HG02759 (cell line): ENCODE data around the gene NCBP2L.

ENCODE experiments used
- ATAC-seq: cut with Tn5 transposase; IDR thresholded peaks from one replicate; pipeline ENCODE4 v1.9.1; 2021; ENCODE audit warnings: mild to moderate bottlenecking, moderate library complexity; ENCODE audit not compliant: unreplicated experiment

The NCBP2L gene

DNA sequence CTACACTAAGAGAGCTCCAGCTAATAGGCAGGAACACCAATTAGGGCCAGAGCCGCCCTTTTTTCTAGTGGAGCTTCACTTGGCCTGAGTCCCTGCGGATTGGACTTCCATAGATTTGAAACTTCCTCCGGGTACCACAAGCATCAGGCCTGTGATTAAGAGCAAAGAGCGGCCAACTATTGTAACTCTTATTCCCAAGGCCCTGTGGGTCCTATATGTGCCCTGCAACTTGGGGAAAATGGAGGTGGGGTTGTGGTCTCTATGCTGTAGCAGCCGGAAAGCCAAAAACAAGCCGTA lies at the start of gene NCBP2L:
Gene NCBP2L, plus strand, starts transcription at position 198 of the 297 bp plus-strand sequence. CDS start 16,488 bp downstream, outside the sequence.
- no peak for ATAC-seq

DNA sequence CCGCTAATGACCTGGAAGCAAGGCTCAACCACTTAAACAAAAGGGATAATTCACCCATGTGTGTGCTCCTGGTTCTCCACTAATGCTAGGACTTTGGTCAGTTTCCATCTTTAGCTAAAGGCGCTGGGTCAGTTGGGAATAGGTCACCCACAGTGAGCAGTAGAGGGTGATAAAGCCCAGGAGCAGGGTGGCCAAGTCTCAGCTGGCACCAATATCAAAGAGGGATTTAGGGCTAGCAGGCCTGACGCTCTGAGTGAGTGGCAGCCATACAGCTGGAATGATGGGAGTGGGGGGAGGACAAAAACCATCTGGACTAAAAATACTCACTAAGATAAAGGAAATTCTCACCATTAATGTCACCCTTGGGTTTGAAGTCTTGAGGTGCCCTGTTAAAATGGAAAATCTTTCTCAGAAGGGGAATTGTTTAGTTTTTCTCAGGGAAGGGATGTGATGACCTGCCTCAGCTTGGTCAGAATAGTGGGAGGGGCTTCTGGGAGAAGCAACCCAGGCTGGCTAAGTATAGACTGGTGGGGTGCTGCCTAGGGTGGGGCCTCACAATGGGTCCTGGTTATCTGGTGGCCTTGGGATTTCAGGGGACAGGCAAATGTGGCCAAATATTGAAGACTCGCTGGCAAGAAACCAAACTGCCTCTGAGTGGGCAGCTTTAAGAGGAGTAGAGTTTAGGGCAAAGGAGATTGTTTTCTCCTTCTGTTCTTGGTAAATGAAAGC lies 49.0 kb upstream of the NCBP2L start:
- ATAC-seq = no peak

GRCh38 chrX:107729558-107730297 lies 47.8 kb upstream of the NCBP2L start:
- peak; percentile 91 for ATAC-seq

- no peak for ATAC-seq
Observed at GRCh38 chrX:107730298-107730655, 47.3 kb upstream of the NCBP2L start.

GRCh38 chrX:107730991-107731766 lies 46.4 kb upstream of the NCBP2L start:
- ATAC-seq = no peak

GRCh38 chrX:107731831-107732502 lies 45.6 kb upstream of the NCBP2L start:
- no peak for ATAC-seq

GRCh38 chrX:107733686-107734085 lies 43.8 kb upstream of the NCBP2L start:
- ATAC-seq = no peak

DNA sequence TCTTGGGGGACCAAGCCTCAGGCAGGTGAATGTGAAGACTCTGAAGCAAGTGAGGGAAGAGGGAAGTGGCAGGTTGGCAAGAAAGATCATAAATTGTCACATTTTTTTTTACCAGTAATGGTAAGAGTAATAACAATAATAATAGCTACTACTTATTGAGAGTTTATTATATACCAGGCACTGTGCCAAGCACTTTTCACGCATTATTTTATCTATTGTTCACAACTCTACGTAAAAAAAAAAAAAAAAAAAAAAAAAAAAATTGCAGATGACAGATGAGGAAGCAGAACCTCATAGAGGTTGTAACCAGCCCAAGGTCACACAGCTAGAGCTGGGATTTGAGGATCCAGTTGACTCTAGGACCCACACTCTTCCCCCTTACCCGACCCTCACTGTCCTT lies 42.9 kb upstream of the NCBP2L start:
- no peak for ATAC-seq

- ATAC-seq = no peak
Observed at GRCh38 chrX:107736781-107737531, 40.6 kb upstream of the NCBP2L start.

- no peak for ATAC-seq
Observed at GRCh38 chrX:107738272-107738671, 39.3 kb upstream of the NCBP2L start.

- ATAC-seq = no peak
Observed at GRCh38 chrX:107738768-107739167, 38.8 kb upstream of the NCBP2L start.

DNA sequence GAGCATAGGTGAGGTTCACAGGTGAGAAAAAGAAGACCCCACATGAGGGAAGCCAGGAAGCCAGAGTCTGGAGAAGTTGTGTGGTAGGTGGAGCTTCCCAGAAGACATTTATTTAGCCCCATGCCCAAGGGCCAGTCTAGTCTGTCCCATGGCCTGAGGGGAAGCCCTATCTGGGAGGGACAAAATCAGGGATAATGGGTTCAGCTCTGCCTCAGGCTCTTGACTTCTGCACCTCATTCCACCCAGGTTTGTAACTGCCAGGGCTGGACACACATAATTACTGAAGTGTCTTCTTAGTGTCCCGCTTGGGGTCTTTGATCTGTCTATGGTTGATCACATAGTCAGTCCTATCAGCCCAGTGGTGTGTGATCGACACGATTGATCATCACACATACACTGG lies 38.0 kb upstream of the NCBP2L start:
- no peak for ATAC-seq

- peak; percentile 39 for ATAC-seq
Observed at GRCh38 chrX:107741404-107741790, 36.1 kb upstream of the NCBP2L start.

DNA sequence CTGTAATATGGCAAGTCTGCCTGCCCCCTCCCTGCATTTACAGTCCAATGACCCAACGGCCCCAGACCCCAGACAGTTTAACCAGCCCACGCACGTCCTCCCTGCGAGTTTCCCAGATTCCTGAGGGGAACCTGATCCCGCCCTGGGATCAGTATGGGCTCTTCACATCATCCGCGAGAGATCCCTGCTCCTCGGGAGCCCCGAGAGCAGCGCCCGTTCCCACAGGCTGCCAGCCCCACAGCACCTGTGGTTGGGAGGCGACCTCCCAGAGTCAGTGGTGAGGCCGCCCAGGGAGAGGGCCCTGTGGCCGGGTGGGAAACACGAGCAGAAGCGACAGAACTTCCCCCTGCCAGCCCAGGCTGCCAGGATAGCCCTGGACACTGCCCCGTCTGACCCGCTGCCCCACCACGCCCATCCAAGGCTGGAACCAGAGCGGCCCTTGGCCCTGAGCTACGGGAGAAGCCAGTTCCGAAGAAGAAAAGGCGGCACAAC lies 34.8 kb upstream of the NCBP2L start:
- ATAC-seq = no peak

DNA sequence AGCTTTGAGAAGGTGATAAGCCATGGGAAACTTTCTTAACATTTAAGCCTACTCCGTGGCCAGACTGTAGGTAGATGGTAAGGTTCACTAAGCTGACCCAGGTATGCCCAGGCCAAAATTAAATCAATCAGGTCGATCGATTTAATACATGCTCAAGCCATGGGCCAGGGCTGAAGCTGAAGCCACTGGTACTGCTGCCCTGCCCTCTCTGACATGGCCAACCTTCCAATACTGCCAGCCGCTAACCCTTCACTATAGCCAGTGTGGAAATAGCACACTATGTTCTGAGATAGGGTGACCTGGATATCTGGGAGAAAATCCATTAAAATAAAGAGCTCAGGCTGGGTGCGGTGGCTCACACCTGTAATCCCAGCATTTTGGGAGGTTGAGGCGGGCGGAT lies 33.5 kb upstream of the NCBP2L start:
- ATAC-seq = no peak

DNA sequence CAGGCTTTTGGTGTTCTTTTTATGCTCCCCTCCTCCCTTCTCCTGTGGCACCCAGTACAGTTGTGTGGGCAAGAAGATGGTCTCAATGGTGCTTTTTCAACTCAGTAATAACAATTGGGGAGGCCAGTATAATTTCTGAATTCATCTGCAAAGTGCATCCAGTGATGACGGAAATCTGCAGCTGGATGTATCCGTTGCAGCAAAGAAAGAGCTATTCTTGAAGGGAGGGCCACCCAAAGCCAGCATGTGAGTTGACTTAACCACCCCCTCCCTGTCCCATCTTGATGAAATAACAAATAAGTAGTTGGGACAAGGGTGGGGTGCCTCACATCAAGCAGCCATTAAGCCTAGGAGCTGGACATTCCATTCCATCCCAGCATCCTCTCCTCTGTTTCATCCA lies 32.7 kb upstream of the NCBP2L start:
- no peak for ATAC-seq

GRCh38 chrX:107747596-107748161 lies 29.9 kb upstream of the NCBP2L start:
- ATAC-seq = no peak

DNA sequence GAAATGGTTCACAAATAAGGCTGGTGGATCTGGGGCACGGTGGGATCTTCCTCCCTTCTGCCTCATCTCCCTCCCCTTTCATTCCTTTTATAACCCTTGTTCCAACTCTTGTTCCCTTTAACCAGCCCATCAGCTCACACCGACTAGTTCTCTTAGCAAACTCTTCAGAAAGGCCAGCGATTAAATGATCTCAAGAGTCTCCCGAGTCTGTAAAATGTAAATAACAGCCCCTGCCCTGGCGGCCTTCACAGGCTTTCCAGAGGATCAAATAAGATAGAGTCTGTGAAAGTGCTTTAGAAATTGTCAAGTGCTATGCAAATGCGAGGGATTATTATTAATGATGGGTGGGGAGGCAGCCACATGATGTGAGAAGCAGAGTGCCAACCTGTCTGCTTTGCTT lies 29.0 kb upstream of the NCBP2L start:
- ATAC-seq = no peak

GRCh38 chrX:107750263-107750662 lies 27.3 kb upstream of the NCBP2L start:
- no peak for ATAC-seq

- no peak for ATAC-seq
Observed at GRCh38 chrX:107750861-107751445, 26.6 kb upstream of the NCBP2L start.
